Left ventricle myocardium superior (tissue), 1 donor: ENCODE data around the gene FAM181A. TPM values are rescaled to one million over a fixed set of nuclear protein-coding genes. Genes with fewer than 3 reads are reported as not detected.

Experiments used
- ATAC-seq: fragments of 200-7000 bp; cut with Tn5 transposase; one replicate; pipeline ENCODE4 v1.9.1; 2020; ENCODE audit warnings: mild to moderate bottlenecking, moderate library complexity
- DNase-seq: peaks from one replicate; pipeline ENCODE4 v3.0.0-alpha.2; 2020
- intact Hi-C: fragments of 100-400 bp; cut with micrococcal nuclease; formaldehyde crosslinking; loops from one replicate; pipeline ENCODE4 v1.11.0; 2022
- total RNA-seq: library from RNA; stranded (reverse); fragmentation: NEBNext Ultra II Directional; extraction: Animal tissue kit (Norgen Biotek cat#: 25700); gene quantifications from one replicate; pipeline ENCODE4 v1.2.1, GENCODE V29; 2021
- donor health status: DM: no; HTN: yes; CAD: no; lungs with severe emphysema.

The FAM181A gene
- total RNA-seq, 1 donor from 2014 or later = not detected

GRCh38 chr14:93957751-93958566, 30.8 kb downstream of the FAM181A start:
- intact Hi-C loops = no loop called here
- ATAC-seq (no peak), DNase-seq (no peak)

GRCh38 chr14:93958567-93959238, 31.6 kb downstream of the FAM181A start:
- DNase-seq = no peak
- no peak for ATAC-seq
- intact Hi-C loops = no loop called here

- DNase-seq (peak; percentile 60), ATAC-seq (peak; percentile 39)
- intact Hi-C loops = no loop called here
These were observed 32.3 kb downstream of the FAM181A start for GRCh38 chr14:93959239-93960107.

- intact Hi-C loops = no loop called here
- ATAC-seq = no peak
- no peak for DNase-seq
These were observed 32.9 kb downstream of the FAM181A start for GRCh38 chr14:93960108-93960475.

- intact Hi-C loops = no loop called here
- DNase-seq = no peak
- no peak for ATAC-seq
These were observed 33.8 kb downstream of the FAM181A start for GRCh38 chr14:93960774-93961438.

GRCh38 chr14:93961620-93962019, 34.5 kb downstream of the FAM181A start:
- no peak for DNase-seq
- intact Hi-C loops = no loop called here
- no peak for ATAC-seq

GRCh38 chr14:93962701-93963601, 35.8 kb downstream of the FAM181A start:
- DNase-seq (no peak), ATAC-seq (no peak)
- intact Hi-C loops = no loop called here

- no peak for ATAC-seq
- intact Hi-C loops = no loop called here
- no peak for DNase-seq
These were observed 36.5 kb downstream of the FAM181A start for GRCh38 chr14:93963692-93964091.

GRCh38 chr14:93964281-93964680, 37.1 kb downstream of the FAM181A start:
- DNase-seq (no peak), ATAC-seq (no peak)
- intact Hi-C loops = no loop called here

GRCh38 chr14:93964820-93965286, 37.7 kb downstream of the FAM181A start:
- intact Hi-C loops = no loop called here
- no peak for ATAC-seq
- no peak for DNase-seq

- intact Hi-C loops = no loop called here
- no peak for DNase-seq
- ATAC-seq = no peak
These were observed 38.2 kb downstream of the FAM181A start for GRCh38 chr14:93965287-93965821.

GRCh38 chr14:93965946-93966474, 38.9 kb downstream of the FAM181A start:
- ATAC-seq (no peak), DNase-seq (no peak)
- intact Hi-C loops = no loop called here

- no peak for DNase-seq
- no peak for ATAC-seq
- intact Hi-C loops = no loop called here
These were observed 40.6 kb downstream of the FAM181A start for GRCh38 chr14:93967637-93968250.

GRCh38 chr14:93969082-93969828, 42.1 kb downstream of the FAM181A start:
- ATAC-seq (peak; percentile 34), DNase-seq (no peak)
- intact Hi-C loops = no loop called here

- DNase-seq (no peak), ATAC-seq (no peak)
- intact Hi-C loops = no loop called here
These were observed 43.4 kb downstream of the FAM181A start for GRCh38 chr14:93970585-93970964.

GRCh38 chr14:93970965-93971634, 44.0 kb downstream of the FAM181A start:
- ATAC-seq (no peak), DNase-seq (no peak)
- intact Hi-C loops = no loop called here
